Glutamatergic neuron (in vitro differentiated cells): ENCODE measurements around the gene FAM20C. TPM values are rescaled to one million over a fixed set of nuclear protein-coding genes. Genes with fewer than 3 reads are reported as not detected.
A peak's percentile ranks its signal among the peaks of the same experiment; 100 is the strongest.

Experiments
- DNase-seq: peaks from one replicate; pipeline ENCODE4 v3.0.0; 2022
- H3K27ac Mint-ChIP-seq: one replicate; pipeline ENCODE4 v1.8.0; 2020; ENCODE audit warnings: mild to moderate bottlenecking, mixed read lengths, inconsistent platforms; ENCODE audit not compliant: unreplicated experiment
- H3K27me3 Mint-ChIP-seq: one replicate; pipeline ENCODE4 v1.8.0; 2020; ENCODE audit warnings: mild to moderate bottlenecking, moderate library complexity, mixed read lengths, inconsistent platforms; ENCODE audit not compliant: unreplicated experiment
- H3K36me3 Mint-ChIP-seq: one replicate; pipeline ENCODE4 v1.8.0; 2020; ENCODE audit warnings: mild to moderate bottlenecking, mixed read lengths, inconsistent platforms; ENCODE audit not compliant: unreplicated experiment
- H3K4me1 Mint-ChIP-seq: one replicate; pipeline ENCODE4 v1.8.0; 2020; ENCODE audit warnings: mild to moderate bottlenecking, low read depth, mixed read lengths, inconsistent platforms; ENCODE audit not compliant: unreplicated experiment
- H3K4me3 Mint-ChIP-seq: one replicate; pipeline ENCODE4 v1.8.0; 2020; ENCODE audit warnings: mild to moderate bottlenecking, mixed read lengths, inconsistent platforms; ENCODE audit not compliant: unreplicated experiment
- H3K9me3 Mint-ChIP-seq: one replicate; pipeline ENCODE4 v1.8.0; 2020; ENCODE audit warnings: mild to moderate bottlenecking, moderate library complexity, mixed read lengths, inconsistent platforms; ENCODE audit not compliant: unreplicated experiment
- total RNA-seq: library from RNA; stranded (reverse); fragmentation: NEBNext Ultra II Directional; extraction: Animal tissue kit (Norgen Biotek cat#: 25700); gene quantifications from one replicate; pipeline ENCODE4 v1.2.1, GENCODE V29; 2021; ENCODE audit not compliant: unreplicated experiment
- TF ChIP-seq, protein P1 (sequence below): fragments of 200-600 bp; sonication (generic); IDR thresholded peaks from one replicate; pipeline ENCODE4 v1.5.0; 2021; ENCODE audit not compliant: partially characterized antibody, unreplicated experiment

FAM20C gene
- total RNA-seq, 1 donor from 2014 or later = 199 TPM

DNA sequence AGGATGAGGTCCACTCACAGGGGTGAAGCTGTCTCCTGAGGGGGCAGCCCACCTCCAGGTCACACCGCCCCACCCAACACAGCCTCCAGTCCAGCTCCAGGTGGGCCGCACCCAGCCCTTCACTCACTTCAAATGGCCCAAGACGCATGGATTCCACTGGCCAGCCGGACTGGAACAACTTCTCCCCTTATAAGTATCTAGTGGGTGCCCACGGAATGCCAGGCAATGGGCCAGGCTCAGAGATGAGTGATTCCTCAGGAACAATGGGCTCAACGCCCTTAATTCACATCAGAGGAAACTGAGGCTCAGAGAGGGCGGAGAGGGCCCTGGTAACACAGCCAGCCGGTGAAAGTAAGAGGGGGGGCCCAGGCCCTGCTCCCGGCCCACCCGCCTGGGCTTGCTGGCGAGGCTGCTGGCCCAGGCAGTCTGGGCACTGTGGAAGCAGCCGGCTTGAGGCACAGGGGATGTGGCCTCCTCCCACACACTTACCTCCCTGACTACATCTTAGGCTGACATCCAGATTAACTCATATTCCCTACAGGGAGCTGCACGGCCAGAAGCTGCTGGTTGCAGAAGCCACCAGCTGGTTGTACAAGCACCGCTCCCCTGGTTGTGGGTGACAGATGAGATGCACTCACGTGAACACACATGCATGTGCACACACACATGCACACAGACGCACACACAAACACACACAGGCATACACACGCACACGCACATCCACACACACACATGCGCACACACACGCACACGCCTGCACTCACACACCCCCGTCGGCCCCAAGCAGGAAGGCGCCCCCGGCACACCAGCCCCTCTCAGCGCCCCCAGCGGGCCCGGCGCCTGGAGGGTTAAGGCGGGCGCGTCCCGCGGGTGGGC, 1.0 kb upstream of the FAM20C start:
- peak; percentile 84 for DNase-seq
- Mint-ChIP-seq H3K36me3 (peaks cover 6% of the 10 kb centered on the region), H3K27me3 (peaks cover 21% of the 10 kb centered on the region), H3K4me1 (peaks cover 46% of the 10 kb centered on the region), H3K9me3 (peaks cover 38% of the 10 kb centered on the region), H3K27ac (peak overlapping the region; percentile 100), H3K4me3 (peak overlapping the region; percentile 91)
- TF ChIP-seq, protein P1, sequence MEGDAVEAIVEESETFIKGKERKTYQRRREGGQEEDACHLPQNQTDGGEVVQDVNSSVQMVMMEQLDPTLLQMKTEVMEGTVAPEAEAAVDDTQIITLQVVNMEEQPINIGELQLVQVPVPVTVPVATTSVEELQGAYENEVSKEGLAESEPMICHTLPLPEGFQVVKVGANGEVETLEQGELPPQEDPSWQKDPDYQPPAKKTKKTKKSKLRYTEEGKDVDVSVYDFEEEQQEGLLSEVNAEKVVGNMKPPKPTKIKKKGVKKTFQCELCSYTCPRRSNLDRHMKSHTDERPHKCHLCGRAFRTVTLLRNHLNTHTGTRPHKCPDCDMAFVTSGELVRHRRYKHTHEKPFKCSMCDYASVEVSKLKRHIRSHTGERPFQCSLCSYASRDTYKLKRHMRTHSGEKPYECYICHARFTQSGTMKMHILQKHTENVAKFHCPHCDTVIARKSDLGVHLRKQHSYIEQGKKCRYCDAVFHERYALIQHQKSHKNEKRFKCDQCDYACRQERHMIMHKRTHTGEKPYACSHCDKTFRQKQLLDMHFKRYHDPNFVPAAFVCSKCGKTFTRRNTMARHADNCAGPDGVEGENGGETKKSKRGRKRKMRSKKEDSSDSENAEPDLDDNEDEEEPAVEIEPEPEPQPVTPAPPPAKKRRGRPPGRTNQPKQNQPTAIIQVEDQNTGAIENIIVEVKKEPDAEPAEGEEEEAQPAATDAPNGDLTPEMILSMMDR = no peak

DNA sequence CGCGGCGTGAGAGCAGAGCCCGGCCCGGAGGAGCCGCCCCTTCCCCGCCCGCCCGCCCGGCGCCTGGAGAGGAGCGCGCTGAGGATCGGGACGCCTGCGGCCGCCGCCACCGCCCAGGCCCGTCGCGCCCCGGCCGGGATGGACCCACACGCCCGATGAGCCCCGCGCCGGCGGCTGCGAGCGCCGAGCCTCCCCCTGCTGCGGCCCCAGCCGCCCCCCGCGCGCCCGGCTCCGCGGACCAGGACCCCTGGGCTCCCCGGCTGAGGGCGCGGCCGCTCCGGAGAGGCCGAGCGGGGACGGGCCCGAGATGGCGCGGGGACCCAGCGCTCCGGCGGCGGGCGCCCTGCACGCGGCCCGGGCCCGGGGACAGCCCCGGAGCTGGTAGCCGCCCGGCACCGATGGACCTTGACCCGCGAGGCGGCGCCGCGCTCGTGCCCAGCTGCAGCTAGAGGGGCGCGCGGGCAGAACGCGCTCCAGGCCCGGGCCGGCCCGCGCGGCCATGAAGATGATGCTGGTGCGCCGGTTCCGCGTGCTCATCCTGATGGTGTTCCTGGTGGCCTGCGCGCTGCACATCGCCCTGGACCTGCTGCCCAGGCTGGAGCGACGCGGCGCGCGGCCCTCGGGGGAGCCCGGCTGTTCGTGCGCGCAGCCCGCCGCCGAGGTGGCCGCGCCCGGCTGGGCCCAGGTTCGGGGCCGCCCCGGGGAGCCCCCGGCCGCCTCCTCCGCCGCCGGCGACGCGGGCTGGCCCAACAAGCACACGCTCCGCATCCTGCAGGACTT, 520 bp downstream of the FAM20C start:
- TF ChIP-seq, protein P1 = no peak
- Mint-ChIP-seq H3K4me1 (peaks cover 47% of the 10 kb centered on the region), H3K4me3 (no peak overlapping the region), H3K9me3 (peaks cover 37% of the 10 kb centered on the region), H3K36me3 (peaks cover 6% of the 10 kb centered on the region), H3K27ac (no peak overlapping the region), H3K27me3 (peaks cover 22% of the 10 kb centered on the region)
- DNase-seq = no peak

DNA sequence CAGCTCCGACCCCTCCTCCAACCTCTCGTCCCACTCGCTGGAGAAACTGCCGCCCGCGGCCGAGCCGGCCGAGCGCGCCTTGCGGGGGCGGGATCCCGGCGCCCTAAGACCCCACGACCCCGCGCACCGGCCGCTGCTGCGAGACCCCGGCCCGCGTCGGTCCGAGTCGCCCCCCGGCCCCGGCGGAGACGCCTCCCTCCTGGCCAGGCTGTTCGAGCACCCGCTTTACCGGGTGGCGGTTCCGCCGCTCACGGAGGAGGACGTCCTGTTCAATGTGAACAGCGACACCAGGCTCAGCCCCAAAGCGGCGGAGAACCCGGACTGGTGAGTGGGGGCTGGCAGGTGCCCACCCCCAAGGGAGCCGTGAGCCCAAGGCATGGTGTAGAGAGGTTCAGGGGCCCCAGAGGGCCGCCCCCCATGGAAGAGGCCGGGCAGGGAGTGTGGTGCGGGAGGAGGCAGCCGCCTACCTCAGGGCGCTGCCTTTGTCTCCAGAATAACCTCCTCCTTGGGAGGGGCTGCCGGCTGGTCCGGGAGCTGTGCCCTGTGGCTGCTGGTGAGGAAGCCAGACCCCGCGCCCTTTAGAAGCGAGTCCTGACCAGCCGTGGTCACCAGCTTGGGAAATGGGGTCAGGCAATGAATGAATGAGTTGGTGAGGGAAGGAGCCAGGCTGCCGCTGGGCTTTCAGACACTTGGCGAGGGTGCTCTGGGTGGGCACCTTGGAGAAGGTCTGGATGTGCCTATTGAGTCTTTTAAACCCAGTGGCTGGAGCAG, 1.3 kb downstream of the FAM20C start:
- Mint-ChIP-seq H3K4me1 (peaks cover 47% of the 10 kb centered on the region), H3K27ac (peak overlapping the region; percentile 97), H3K36me3 (peaks cover 12% of the 10 kb centered on the region), H3K9me3 (peaks cover 37% of the 10 kb centered on the region), H3K27me3 (peaks cover 22% of the 10 kb centered on the region), H3K4me3 (peak overlapping the region; percentile 96)
- TF ChIP-seq, protein P1 = no peak
- DNase-seq = no peak

DNA sequence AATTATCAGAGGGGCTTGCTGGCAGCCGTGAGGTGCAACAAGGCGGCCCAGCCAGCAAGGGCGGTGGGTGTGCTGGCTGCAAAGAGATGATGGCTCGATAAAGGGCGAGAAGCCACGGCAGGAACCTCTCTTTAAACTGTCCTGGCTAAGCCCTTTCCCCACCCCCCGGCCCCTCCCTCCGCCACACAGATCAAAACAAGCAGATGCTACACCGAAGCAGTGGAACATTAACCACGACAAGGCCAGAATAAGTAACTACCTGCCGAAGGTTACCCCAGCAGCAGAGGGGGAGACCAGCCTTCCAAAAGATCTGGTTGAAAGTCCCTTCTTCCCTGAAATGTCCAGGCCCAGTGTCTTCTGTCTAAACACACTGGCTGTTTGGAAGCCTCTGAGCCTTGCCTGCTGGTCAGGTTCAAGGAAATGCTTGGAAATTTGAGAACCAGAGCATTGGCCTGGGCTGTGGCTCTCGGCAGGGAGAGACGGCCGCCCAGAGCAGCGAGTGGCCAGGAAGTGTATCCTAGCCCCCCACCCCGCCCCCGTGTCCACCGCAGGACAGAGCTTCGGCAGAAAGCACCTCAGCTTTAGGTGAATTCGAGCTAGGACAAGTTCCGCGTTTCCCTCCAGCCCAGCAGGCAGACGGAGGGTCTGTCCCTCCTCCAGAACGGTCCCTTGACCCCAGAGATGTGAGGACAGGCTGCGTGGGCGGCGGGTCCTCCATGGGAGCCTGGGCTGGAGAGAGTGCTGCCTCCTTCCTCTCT, 2.1 kb downstream of the FAM20C start:
- Mint-ChIP-seq H3K4me3 (peak overlapping the region; percentile 96), H3K36me3 (peaks cover 14% of the 10 kb centered on the region), H3K4me1 (peaks cover 40% of the 10 kb centered on the region), H3K9me3 (peaks cover 37% of the 10 kb centered on the region), H3K27me3 (peaks cover 20% of the 10 kb centered on the region), H3K27ac (peak overlapping the region; percentile 97)
- TF ChIP-seq, protein P1 = no peak
- DNase-seq = no peak
